Heart right ventricle (tissue), 16 donors: Measurements from ENCODE around the gene ADARB2. TPM values are rescaled to one million over a fixed set of nuclear protein-coding genes. Genes with fewer than 3 reads are reported as not detected.
"Not testable (repeated sequence)": the region's sequence is repeated elsewhere in the genome, so short reads cannot be mapped to it uniquely, and the experiment has no call there.

Experiments
- ATAC-seq, 8 donors: fragments of 200-7000 bp; cut with Tn5 transposase; one replicate each; pipeline ENCODE4 v1.9.1; 2020; ENCODE audit warnings: mild to moderate bottlenecking in 8 of 8, moderate library complexity in 8 of 8, moderate number of reproducible peaks in 1 of 8
- DNase-seq, 2 donors: peaks; one replicate each; pipeline ENCODE4 v3.0.0-alpha.2; 2020
- H3K27ac ChIP-seq, 10 donors: fragments of 200-600 bp; sonication (generic) in 2 of 10; one replicate each; pipeline versions ENCODE4 v1.5.0 to v1.8.0; 2020 to 2022; ENCODE audit warnings: mild to moderate bottlenecking in 3 of 10
- H3K27me3 ChIP-seq, 7 donors: fragments of 200-600 bp; one replicate each; pipeline ENCODE4 v1.8.0; 2021 to 2022; ENCODE audit warnings: mild to moderate bottlenecking in 2 of 7
- H3K36me3 ChIP-seq, 9 donors: fragments of 200-600 bp; sonication (generic) in 1 of 9; one replicate each; pipeline versions ENCODE4 v1.5.0 to v1.8.0; 2020 to 2022; ENCODE audit warnings: mild to moderate bottlenecking in 2 of 9
- H3K4me1 ChIP-seq, 9 donors: fragments of 200-600 bp; sonication (generic) in 1 of 9; one replicate each; pipeline versions ENCODE4 v1.5.0 to v1.8.0; 2020 to 2022; ENCODE audit warnings: mild to moderate bottlenecking in 4 of 9
- H3K4me3 ChIP-seq, 10 donors: fragments of 200-600 bp; sonication (generic) in 2 of 10; one replicate each; pipeline versions ENCODE4 v1.5.0 to v1.8.0; 2020 to 2022; ENCODE audit warnings: mild to moderate bottlenecking in 7 of 10, moderate library complexity in 2 of 10
- H3K9me3 ChIP-seq, 11 donors: fragments of 200-600 bp in 10 of 11; sonication (generic) in 2 of 11; one replicate each; pipeline versions ENCODE4 v1.5.0 to v1.8.0; 2013 to 2022; ENCODE audit warnings: mild to moderate bottlenecking in 2 of 11, control low read depth in 1 of 11, moderate library complexity in 1 of 11
- CTCF ChIP-seq, 9 donors: fragments of 200-600 bp; sonication (generic) in 2 of 9; IDR thresholded peaks; one replicate each; pipeline versions ENCODE4 v1.5.0 to v1.8.0; 2021 to 2022; ENCODE audit warnings: antibody characterized with exemption in 9 of 9, mild to moderate bottlenecking in 5 of 9, moderate library complexity in 1 of 9
- WGBS, 2 donors: extraction: QIAGEN DNeasy Blood & Tissue Kit; methylation state at CpG; one replicate each; pipeline ENCODE4 v1.1.7; 2013; ENCODE audit warnings: inconsistent platforms in 1 of 2; 5-methylcytosine and 5-hydroxymethylcytosine counted together
- intact Hi-C, 10 donors: fragments of 100-400 bp; cut with DNase I; formaldehyde crosslinking; loops; one replicate each; pipeline versions ENCODE4 v1.11.1 to v1.14.2; 2022
- polyA plus RNA-seq, 2 donors: library from polyadenylated mRNA; stranded (reverse); fragments of 200-250 nt; gene quantifications; one replicate each; pipeline ENCODE4 v1.2.3, GENCODE V29; 2013
- total RNA-seq, 10 donors: library from RNA; stranded (reverse); fragmentation: NEBNext Ultra II Directional in 3 of 10; extraction: Animal tissue kit (Norgen Biotek cat#: 25700) in 3 of 10; gene quantifications; one replicate each; pipeline versions ENCODE4 v1.2.1 to v1.2.4, GENCODE V29; 2021 to 2023
- donor health status: Arrhythmogenic right ventricular cardiomyopathy.
- donor health status: ischemic (EF 13 %, LVEDD 7.1; RV severe dilation, severe dysfunction).
- donor health status: healthy with polysubstance abuse.
- donor health status: DM: no; HTN: yes; CAD: no.
- donor health status: DM: no; HTN: no; CAD: no.
- donor health status: ischemic (EF 25% LVEDD 6.9; RV normal size, moderate dysfunction).
- donor health status: ischemic (EF 25% LVEDD 5.7; RV mildly dilated, moderate dysfunction).
- donor health status: healthy.
- donor health status: DM: yes; HTN: yes; CAD: no.
- donor health status: Ischemic cardiomyopathy.
- donor health status: ischemic (EF 35%, LVEDD 5.7; RV mildly dilated, moderate dysfunction).
- donor health status: nonischemic (EF 11% LVEDD 7.7; RV severe dilation, severe dysfunction).
- donor health status: DM: yes; HTN: yes; CAD: no.
- donor health status: PGD.
- donor health status: ischemic (EF 29% LVEDD 5.4; RV normal size, mild dysfunction).
- donor health status: nonischemic (EF 23%, LVEDD 6.1; RV moderate dilation, normal function).

Gene ADARB2
- total and polyA plus RNA-seq, 12 donors: 0.08 to 0.47 (median 0.17) TPM; not detected in 2

GRCh38 chr10:1344408-1344807 is 392.9 kb downstream of the ADARB2 start:
- DNase-seq (no peak), ATAC-seq (peak in 1 of 8 donors; percentile 26)
- WGBS, 2 donors: 90% methylated on average over 13 of the region's 13 CpGs
- Histone ChIP-seq H3K4me3 (no peak overlapping the region), H3K4me1 (peaks cover 0 to 4% (median 0%) of the 10 kb centered on the region in 9 donors), H3K9me3 (no peaks in the 10 kb centered on the region), H3K27me3 (peaks cover 0 to 9% (median 0%) of the 10 kb centered on the region in 7 donors), H3K36me3 (no peaks in the 10 kb centered on the region), H3K27ac (no peak overlapping the region)
- intact Hi-C loops: no loop called here
- no peak for TF ChIP-seq CTCF (IDR thresholded peaks at IDR 0.05)

GRCh38 chr10:1343176-1343575 is 394.1 kb downstream of the ADARB2 start:
- Histone ChIP-seq H3K4me1 (peaks cover 0 to 4% (median 0%) of the 10 kb centered on the region in 9 donors), H3K4me3 (no peak overlapping the region), H3K27ac (no peak overlapping the region), H3K9me3 (no peaks in the 10 kb centered on the region), H3K27me3 (peaks cover 0 to 4% (median 0%) of the 10 kb centered on the region in 7 donors), H3K36me3 (no peaks in the 10 kb centered on the region)
- ATAC-seq (no peak), DNase-seq (no peak)
- intact Hi-C loops: no loop called here
- TF ChIP-seq CTCF (IDR thresholded peaks at IDR 0.05): no peak
- 61 to 62% methylated on average over 5 of the region's 5 CpGs for WGBS, 2 donors

GRCh38 chr10:1341052-1341451 is 396.3 kb downstream of the ADARB2 start:
- DNase-seq, H3K4me1 ChIP-seq, H3K36me3 ChIP-seq, ATAC-seq, H3K27me3 ChIP-seq, H3K9me3 ChIP-seq, intact Hi-C loops, H3K27ac ChIP-seq, H3K4me3 ChIP-seq: not testable (repeated sequence)
- 97% methylated on average over 14 of the region's 14 CpGs for WGBS, 2 donors

GRCh38 chr10:1339396-1339795 is 397.9 kb downstream of the ADARB2 start:
- no peaks in the 10 kb centered on the region for H3K36me3 ChIP-seq
- no peak overlapping the region for H3K4me3 ChIP-seq
- H3K27ac ChIP-seq: no peak overlapping the region
- no peak for TF ChIP-seq CTCF (IDR thresholded peaks at IDR 0.05)
- 70 to 71% methylated on average over 6 of the region's 6 CpGs for WGBS, 2 donors
- H3K4me1 ChIP-seq: no peaks in the 10 kb centered on the region
- intact Hi-C loops: no loop called here
- peaks cover 0 to 9% (median 0%) of the 10 kb centered on the region in 7 donors for H3K27me3 ChIP-seq
- DNase-seq (no peak), ATAC-seq (no peak)
- H3K9me3 ChIP-seq: no peaks in the 10 kb centered on the region

GRCh38 chr10:1335642-1336041 is 401.7 kb downstream of the ADARB2 start:
- H3K36me3 ChIP-seq: no peaks in the 10 kb centered on the region
- no peaks in the 10 kb centered on the region for H3K4me1 ChIP-seq
- 25 to 37% methylated on average over 4 of the region's 4 CpGs for WGBS, 2 donors
- no peak overlapping the region for H3K27ac ChIP-seq
- no peak overlapping the region for H3K4me3 ChIP-seq
- intact Hi-C loops: no loop called here
- no peaks in the 10 kb centered on the region for H3K9me3 ChIP-seq
- ATAC-seq (no peak), DNase-seq (no peak)
- peaks cover 0 to 23% (median 0%) of the 10 kb centered on the region in 7 donors for H3K27me3 ChIP-seq
- TF ChIP-seq CTCF (IDR thresholded peaks at IDR 0.05): no peak
